Measurements from ENCODE around the gene EPS8L1.

DNA sequence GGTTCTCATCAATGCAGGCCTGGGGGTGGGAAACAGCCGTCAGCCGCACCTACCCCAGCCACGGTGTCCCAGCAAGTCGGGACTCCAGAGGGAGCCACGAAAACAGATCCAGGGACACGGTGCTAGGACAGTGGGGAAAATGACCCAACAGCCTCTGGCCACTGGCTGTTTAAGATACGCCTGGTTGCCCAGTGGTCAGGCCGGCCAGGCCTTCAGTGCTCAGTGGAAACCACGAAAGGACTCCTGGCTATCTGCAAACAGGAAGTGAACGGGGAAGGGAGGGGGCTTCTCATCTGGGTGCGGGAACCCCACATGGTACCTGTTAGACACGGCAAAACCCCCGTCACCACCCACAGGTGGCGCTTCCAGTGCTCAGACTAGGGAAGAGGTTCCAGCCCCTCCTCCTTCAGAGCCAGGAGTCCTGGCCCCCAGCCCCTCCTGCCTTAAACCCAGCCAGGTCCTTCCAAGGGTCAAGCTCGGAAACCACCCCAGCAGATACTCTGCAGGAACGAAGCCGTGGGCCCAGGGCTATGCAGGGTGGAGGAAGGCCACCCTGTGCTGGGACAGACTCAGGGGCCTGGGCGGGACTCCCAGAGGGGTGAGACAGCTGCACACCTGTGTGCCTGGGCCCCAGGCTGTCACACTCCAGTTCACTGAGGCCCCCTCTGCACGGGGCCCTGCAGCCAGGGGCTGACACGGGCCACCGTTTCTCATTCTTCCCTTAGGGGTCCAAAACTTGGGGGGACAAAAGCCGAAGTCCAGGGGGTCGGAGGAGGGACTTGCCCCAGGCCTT lies 37.3 kb downstream of the EPS8L1 start:
- no peak for TF ChIP-seq POLR2A (IDR thresholded peaks at IDR 0.05; ENCODE audit: low read length)
- TF ChIP-seq GATA1 (IDR thresholded peaks at IDR 0.05; ENCODE audit: low read depth, low read length), result no peak
